AG04450 (cell line): ENCODE measurements around the gene TMEM256. TPM values are rescaled to one million over a fixed set of nuclear protein-coding genes. Genes with fewer than 3 reads are reported as not detected.
A peak's percentile ranks its signal among the peaks of the same experiment; 100 is the strongest.

Experiments
- CTCF ChIA-PET: fragments of 300-600, 350-600 bp; formaldehyde crosslinking; extraction: SDS; loops from one replicate; lab custom pipeline; 2022; ENCODE audit warnings: antibody characterized with exemption, inconsistent platforms; lab: Charles Lee
- POLR2A ChIA-PET: fragments of 350-600 bp; formaldehyde crosslinking; extraction: SDS; loops from one replicate; lab custom pipeline; 2021; ENCODE audit warnings: antibody characterized with exemption, inconsistent platforms; lab: Yijun Ruan, JAX
- DNase-seq: peaks from one replicate; pipeline ENCODE4 v3.0.0-alpha.2; 2011; ENCODE audit warnings: low read depth, low spot score
- H3K27ac ChIP-seq: one replicate; pipeline ENCODE4 v1.5.1; 2012; ENCODE audit warnings: low read depth, low read length, control low read depth
- H3K27me3 ChIP-seq: one replicate; pipeline ENCODE4 v1.6.0; 2012; ENCODE audit warnings: low read length; ENCODE audit not compliant: control insufficient read depth, insufficient read depth
- H3K4me3 ChIP-seq: 2 replicates; pipeline ENCODE4 v1.5.1; 2011; ENCODE audit warnings: mild to moderate bottlenecking, low read depth, low read length, control low read depth
- H3K9me3 ChIP-seq: 2 replicates; pipeline ENCODE4 v1.5.1; 2012; ENCODE audit warnings: low read length; ENCODE audit not compliant: control insufficient read depth, insufficient read depth
- polyA plus RNA-seq: library from polyadenylated mRNA; depleted of rRNA; stranded (reverse); fragments of >200 nt; gene quantifications from 2 replicates; pipeline ENCODE4 v1.2.3, GENCODE V29; 2011; rRNA removed
- TF ChIP-seq, protein P1 (sequence below): IDR thresholded peaks from 2 replicates; pipeline ENCODE4 v1.5.1; 2011; ENCODE audit warnings: low read depth, low read length, control low read depth, inconsistent platforms

Gene TMEM256
- polyA plus RNA-seq, 1 experiment: 83.8 TPM

DNA sequence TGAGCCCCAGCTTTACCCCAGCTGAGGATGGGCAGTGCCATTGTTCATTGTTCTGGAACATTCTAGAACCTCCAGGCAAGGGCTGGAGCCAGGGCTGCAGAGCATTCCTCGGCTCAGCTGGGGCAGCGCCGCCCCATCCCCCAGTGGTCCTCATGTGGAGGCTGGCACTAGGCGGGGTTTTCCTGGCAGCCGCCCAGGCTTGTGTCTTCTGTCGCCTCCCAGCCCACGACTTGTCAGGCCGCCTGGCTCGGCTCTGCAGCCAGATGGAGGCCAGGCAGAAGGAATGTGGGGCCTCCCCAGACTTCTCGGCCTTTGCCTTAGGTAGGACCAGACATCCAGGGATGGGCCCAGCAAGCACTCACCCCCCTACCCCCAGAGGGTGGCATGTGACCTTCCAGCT lies 48.8 kb downstream of the TMEM256 start, which contains the start of gene TMEM95:
Gene TMEM95 (plus strand): TSS at position 104 of the 400 bp plus-strand sequence. CDS start 49 bp downstream, at position 153.
- DNase-seq: no peak
- Histone ChIP-seq H3K27me3 (no peaks in the 10 kb centered on the region), H3K9me3 (no peaks in the 10 kb centered on the region; the same call in 1 of the 2 replicates), H3K27ac (no peak within 1 kb of the TSS), H3K4me3 (0 out of 2 replicates have a peak within 1 kb of the TSS, but pooled peaks have one; percentile 10)
- CTCF ChIA-PET: interaction anchor here (0.8 to 2.8 kb wide), 15 partner anchors 9 to 235 kb away, joined by 3 to 22 read pairs (median 4); partner anchors contain the start of genes PLSCR3, SENP3, SOX15 and TMEM102
- POLR2A ChIA-PET: interaction anchor here (0.6 kb wide), 1 partner anchor 136 kb away, joined by 3 read pairs; no protein-coding TSS in a partner anchor
- TF ChIP-seq, protein P1, sequence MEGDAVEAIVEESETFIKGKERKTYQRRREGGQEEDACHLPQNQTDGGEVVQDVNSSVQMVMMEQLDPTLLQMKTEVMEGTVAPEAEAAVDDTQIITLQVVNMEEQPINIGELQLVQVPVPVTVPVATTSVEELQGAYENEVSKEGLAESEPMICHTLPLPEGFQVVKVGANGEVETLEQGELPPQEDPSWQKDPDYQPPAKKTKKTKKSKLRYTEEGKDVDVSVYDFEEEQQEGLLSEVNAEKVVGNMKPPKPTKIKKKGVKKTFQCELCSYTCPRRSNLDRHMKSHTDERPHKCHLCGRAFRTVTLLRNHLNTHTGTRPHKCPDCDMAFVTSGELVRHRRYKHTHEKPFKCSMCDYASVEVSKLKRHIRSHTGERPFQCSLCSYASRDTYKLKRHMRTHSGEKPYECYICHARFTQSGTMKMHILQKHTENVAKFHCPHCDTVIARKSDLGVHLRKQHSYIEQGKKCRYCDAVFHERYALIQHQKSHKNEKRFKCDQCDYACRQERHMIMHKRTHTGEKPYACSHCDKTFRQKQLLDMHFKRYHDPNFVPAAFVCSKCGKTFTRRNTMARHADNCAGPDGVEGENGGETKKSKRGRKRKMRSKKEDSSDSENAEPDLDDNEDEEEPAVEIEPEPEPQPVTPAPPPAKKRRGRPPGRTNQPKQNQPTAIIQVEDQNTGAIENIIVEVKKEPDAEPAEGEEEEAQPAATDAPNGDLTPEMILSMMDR: no peak

- POLR2A ChIA-PET: interaction anchor here (0.6 kb wide), 1 partner anchor 135 kb away, joined by 3 read pairs; no protein-coding TSS in a partner anchor
These were observed 49.5 kb downstream of the TMEM256 start for GRCh38 chr17:7354262-7354843.

More at GRCh38 chr17:7354262-7354843, 49.5 kb downstream of the TMEM256 start:
- TF ChIP-seq, protein P1: no peak
- Histone ChIP-seq H3K27ac (no peak overlapping the region), H3K27me3 (no peaks in the 10 kb centered on the region), H3K4me3 (0 out of 2 replicates have a peak overlapping the region, but pooled peaks have one; percentile 10), H3K9me3 (no peaks in the 10 kb centered on the region; the same call in 1 of the 2 replicates)
- DNase-seq: no peak
- CTCF ChIA-PET: interaction anchor here (1.4 to 2.8 kb wide), 4 partner anchors 17 to 235 kb away, joined by 5 to 22 read pairs (median 8); partner anchors contain the start of genes PLSCR3, SENP3 and SOX15

Other genes starting within 250 kb of the TMEM256 start
- gene ASGR1, start 224.7 kb downstream of the TMEM256 start, polyA plus RNA-seq: 1.1 and 1.5 TPM in 2 replicates
- gene DLG4, start 184.3 kb downstream of the TMEM256 start, polyA plus RNA-seq: 10.2 and 11.6 TPM in 2 replicates
- gene ACADVL, start 184.2 kb downstream of the TMEM256 start, polyA plus RNA-seq: 217 and 262 TPM in 2 replicates
- 5.1 and 8.2 TPM in 2 replicates for gene DVL2, start 169.6 kb downstream of the TMEM256 start, polyA plus RNA-seq
- 56.3 and 58.7 TPM in 2 replicates for gene PHF23, start 164.6 kb downstream of the TMEM256 start, polyA plus RNA-seq
- 929 and 984 TPM in 2 replicates for gene GABARAP, start 161.6 kb downstream of the TMEM256 start, polyA plus RNA-seq
- gene CTDNEP1, start 152.4 kb downstream of the TMEM256 start, polyA plus RNA-seq: 115 and 151 TPM in 2 replicates
- 25.9 and 28.0 TPM in 2 replicates for gene ELP5, start 151.9 kb downstream of the TMEM256 start, polyA plus RNA-seq
- gene CLDN7, start 141.6 kb downstream of the TMEM256 start, polyA plus RNA-seq: 0.84 and 1.0 TPM in 2 replicates
- 0.15 and 0.21 TPM in 2 replicates for gene SLC2A4, start 122.4 kb downstream of the TMEM256 start, polyA plus RNA-seq
- gene YBX2, start 109.5 kb downstream of the TMEM256 start, polyA plus RNA-seq: 0.02 TPM in 1 of 2 replicates, not detected in the other
- gene EIF5A, start 96.5 kb downstream of the TMEM256 start, polyA plus RNA-seq: 466 and 469 TPM in 2 replicates
- gene GPS2, start 88.7 kb downstream of the TMEM256 start, polyA plus RNA-seq: 21.5 and 22.2 TPM in 2 replicates
- 7.3 and 9.6 TPM in 2 replicates for gene NEURL4, start 74.8 kb downstream of the TMEM256 start, polyA plus RNA-seq
- 0.35 and 0.74 TPM in 2 replicates for gene ACAP1, start 67.6 kb downstream of the TMEM256 start, polyA plus RNA-seq
- gene KCTD11, start 51.9 kb downstream of the TMEM256 start, polyA plus RNA-seq: 12.1 and 13.8 TPM in 2 replicates
- gene TMEM95, start 48.9 kb downstream of the TMEM256 start, polyA plus RNA-seq: not detected in 2 replicates
- 0.22 and 0.25 TPM in 2 replicates for gene TNK1, start 23.0 kb downstream of the TMEM256 start, polyA plus RNA-seq
- gene PLSCR3, start 9.6 kb downstream of the TMEM256 start, polyA plus RNA-seq: 35.2 and 53.0 TPM in 2 replicates
- 8.9 and 12.4 TPM in 2 replicates for gene NLGN2, start 3.7 kb upstream of the TMEM256 start, polyA plus RNA-seq
- gene SPEM1, start 16.2 kb upstream of the TMEM256 start, polyA plus RNA-seq: not detected in 2 replicates
- not detected in 2 replicates for gene SPEM2, start 21.5 kb upstream of the TMEM256 start, polyA plus RNA-seq
- not detected in 2 replicates for gene SPEM3, start 24.8 kb upstream of the TMEM256 start, polyA plus RNA-seq
- 1.0 and 1.1 TPM in 2 replicates for gene TMEM102, start 31.3 kb upstream of the TMEM256 start, polyA plus RNA-seq
- gene FGF11, start 35.4 kb upstream of the TMEM256 start, polyA plus RNA-seq: 0.58 and 0.63 TPM in 2 replicates
- gene CHRNB1, start 41.0 kb upstream of the TMEM256 start, polyA plus RNA-seq: 5.3 and 6.3 TPM in 2 replicates
- 18.8 and 22.3 TPM in 2 replicates for gene ZBTB4, start 75.5 kb upstream of the TMEM256 start, polyA plus RNA-seq
- not detected in 2 replicates for gene SLC35G6, start 77.3 kb upstream of the TMEM256 start, polyA plus RNA-seq
- gene POLR2A, start 80.3 kb upstream of the TMEM256 start, polyA plus RNA-seq: 18.4 and 35.0 TPM in 2 replicates
- 26.0 and 27.1 TPM in 2 replicates for gene TNFSF12, start 145.0 kb upstream of the TMEM256 start, polyA plus RNA-seq
- 0.83 and 1.0 TPM in 2 replicates for gene TNFSF13, start 154.7 kb upstream of the TMEM256 start, polyA plus RNA-seq
- 67.6 and 73.4 TPM in 2 replicates for gene SENP3, start 157.8 kb upstream of the TMEM256 start, polyA plus RNA-seq
- gene CD68, start 175.5 kb upstream of the TMEM256 start, polyA plus RNA-seq: 34.1 and 39.6 TPM in 2 replicates
- 128 and 131 TPM in 2 replicates for gene MPDU1, start 179.8 kb upstream of the TMEM256 start, polyA plus RNA-seq
- 0.24 and 0.29 TPM in 2 replicates for gene SOX15, start 186.0 kb upstream of the TMEM256 start, polyA plus RNA-seq
- 24.6 and 29.4 TPM in 2 replicates for gene FXR2, start 210.8 kb upstream of the TMEM256 start, polyA plus RNA-seq
- 54.1 and 61.5 TPM in 2 replicates for gene SAT2, start 223.7 kb upstream of the TMEM256 start, polyA plus RNA-seq
- gene SHBG, start 226.0 kb upstream of the TMEM256 start, polyA plus RNA-seq: 0.35 and 0.50 TPM in 2 replicates
- gene ATP1B2, start 246.8 kb upstream of the TMEM256 start, polyA plus RNA-seq: 0.05 and 0.11 TPM in 2 replicates